Mucosa of stomach (tissue), 1 donor: ENCODE measurements around the gene BUB3.

Experiments
- H3K27me3 ChIP-seq: one replicate; pipeline ENCODE4 v1.7.0; 2013; ENCODE audit warnings: mild to moderate bottlenecking, low read length; ENCODE audit not compliant: control insufficient read depth, insufficient read depth
- H3K36me3 ChIP-seq: one replicate; pipeline ENCODE4 v1.7.0; 2013; ENCODE audit warnings: low read length; ENCODE audit not compliant: control insufficient read depth, insufficient read depth
- H3K4me1 ChIP-seq: one replicate; pipeline ENCODE4 v1.7.0; 2013; ENCODE audit warnings: mild to moderate bottlenecking, low read length; ENCODE audit not compliant: control insufficient read depth, insufficient read depth
- H3K4me3 ChIP-seq: one replicate; pipeline ENCODE4 v1.7.0; 2013; ENCODE audit warnings: low read length
- H3K9ac ChIP-seq: one replicate; pipeline ENCODE4 v1.7.0; 2013; ENCODE audit warnings: mild to moderate bottlenecking, low read length, moderate library complexity
- H3K9me3 ChIP-seq: one replicate; pipeline ENCODE4 v1.7.0; 2013; ENCODE audit warnings: mild to moderate bottlenecking, low read length, moderate library complexity; ENCODE audit not compliant: control insufficient read depth
- donor health status: Pancreatic carcinoma.

BUB3 gene

DNA sequence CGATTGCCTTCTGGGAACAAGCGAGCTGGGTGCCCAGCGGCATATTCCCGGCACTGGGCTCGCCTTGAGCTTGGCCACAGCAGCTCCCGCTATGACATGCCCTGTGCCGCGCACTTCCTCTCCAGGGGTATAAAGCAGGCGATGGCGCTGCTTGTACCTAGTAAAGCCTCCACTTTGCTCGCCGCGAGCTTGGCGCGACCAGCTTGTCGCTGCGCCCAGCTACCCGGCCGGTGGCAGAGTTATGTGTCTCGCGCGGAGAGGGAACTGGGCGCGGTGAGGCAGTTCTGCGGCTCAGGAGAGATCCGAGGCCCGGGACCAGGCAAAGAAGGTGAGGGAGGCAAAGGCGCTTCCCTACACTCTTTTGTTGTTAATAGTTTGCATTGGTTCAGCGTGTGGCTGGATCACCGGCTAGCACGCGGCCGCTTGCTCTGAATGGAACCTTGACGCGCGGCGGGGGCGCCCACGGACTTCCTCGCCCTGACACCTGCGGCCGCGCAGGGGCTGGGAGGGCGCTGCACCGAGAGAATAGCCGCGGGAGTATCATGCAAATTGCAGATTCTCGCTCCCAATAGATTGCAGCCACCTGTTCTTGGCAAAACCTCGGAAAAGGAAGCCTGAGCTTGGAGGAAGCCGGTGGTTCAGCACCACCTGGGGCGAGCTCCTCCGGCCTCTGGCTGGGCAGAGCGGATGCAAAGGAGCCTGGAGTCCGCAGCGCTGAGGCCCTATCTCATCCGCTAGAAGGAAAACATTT lies 3.0 kb upstream of the BUB3 start:
- no peak overlapping the region for H3K9ac ChIP-seq
- H3K4me1 ChIP-seq, result peaks cover 14% of the 10 kb centered on the region
- H3K9me3 ChIP-seq, result no peaks in the 10 kb centered on the region
- H3K27me3 ChIP-seq, result peaks cover 75% of the 10 kb centered on the region
- no peaks in the 10 kb centered on the region for H3K36me3 ChIP-seq
- peak overlapping the region; percentile 6 for H3K4me3 ChIP-seq

- H3K9me3 ChIP-seq, result no peaks in the 10 kb centered on the region
- peaks cover 70% of the 10 kb centered on the region for H3K27me3 ChIP-seq
- no peak overlapping the region for H3K4me3 ChIP-seq
- no peaks in the 10 kb centered on the region for H3K36me3 ChIP-seq
- H3K9ac ChIP-seq, result no peak overlapping the region
- peaks cover 13% of the 10 kb centered on the region for H3K4me1 ChIP-seq
Measured at GRCh38 chr10:123151737-123152135, 2.5 kb upstream of the BUB3 start.

DNA sequence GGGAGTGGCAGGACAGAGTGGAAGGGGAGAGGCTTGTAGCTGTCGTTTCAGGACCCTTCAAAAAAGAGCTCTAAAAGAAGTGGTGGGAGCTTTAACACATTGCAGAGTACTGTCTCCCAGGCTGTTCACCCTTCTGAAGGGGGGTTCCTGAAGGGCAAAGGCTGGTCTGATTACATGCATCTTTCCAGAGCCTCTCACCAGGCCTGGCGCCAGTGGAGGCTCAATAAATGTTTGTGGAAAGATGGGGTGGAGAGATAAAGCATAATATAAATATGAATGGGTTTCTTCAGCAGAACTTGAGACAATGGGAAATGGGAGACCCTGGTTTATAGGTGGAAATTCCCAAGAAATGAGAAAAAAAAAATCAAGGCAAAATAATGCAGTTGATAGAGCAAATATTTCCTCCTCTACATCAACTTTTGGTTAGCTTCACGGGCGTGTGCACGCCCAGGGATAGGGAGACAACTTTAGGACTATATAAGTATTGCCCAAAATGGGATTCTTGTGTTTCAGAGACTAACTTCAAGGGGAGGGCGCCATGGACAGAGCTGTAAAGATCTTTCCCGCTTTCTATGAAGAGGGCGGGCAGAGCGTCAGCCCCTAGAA lies 613 bp upstream of the BUB3 start:
- no peak overlapping the region for H3K9ac ChIP-seq
- no peak overlapping the region for H3K4me3 ChIP-seq
- peaks cover 13% of the 10 kb centered on the region for H3K4me1 ChIP-seq
- no peaks in the 10 kb centered on the region for H3K9me3 ChIP-seq
- H3K27me3 ChIP-seq, result peaks cover 51% of the 10 kb centered on the region
- H3K36me3 ChIP-seq, result no peaks in the 10 kb centered on the region

GRCh38 chr10:123154711-123155505 lies 706 bp downstream of the BUB3 start:
- Histone ChIP-seq H3K4me3 (peak overlapping the region; percentile 83), H3K27me3 (peaks cover 38% of the 10 kb centered on the region), H3K9me3 (no peaks in the 10 kb centered on the region), H3K9ac (peak overlapping the region; percentile 85), H3K4me1 (peaks cover 9% of the 10 kb centered on the region), H3K36me3 (no peaks in the 10 kb centered on the region)

DNA sequence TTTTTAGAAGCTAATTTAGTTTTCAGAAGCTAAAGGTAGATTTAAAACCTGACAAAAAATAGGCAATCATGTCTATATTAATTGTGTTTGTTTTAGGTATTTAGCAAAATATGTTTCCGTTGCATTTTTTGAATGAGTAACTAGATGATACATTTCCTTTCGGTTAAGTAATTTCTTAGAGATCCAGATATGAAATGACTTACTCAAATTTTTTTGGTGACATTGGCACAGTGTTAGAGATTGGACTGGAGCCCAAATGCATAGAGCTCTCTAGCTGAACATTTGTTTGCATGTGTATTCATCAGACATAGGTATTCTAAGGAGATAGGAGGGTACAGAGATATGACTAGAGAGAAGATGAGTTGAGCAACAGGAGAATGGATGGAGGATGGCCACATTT lies 1.9 kb downstream of the BUB3 start:
- H3K27me3 ChIP-seq, result peaks cover 26% of the 10 kb centered on the region
- no peaks in the 10 kb centered on the region for H3K36me3 ChIP-seq
- no peaks in the 10 kb centered on the region for H3K9me3 ChIP-seq
- no peak overlapping the region for H3K9ac ChIP-seq
- no peak overlapping the region for H3K4me3 ChIP-seq
- peaks cover 9% of the 10 kb centered on the region for H3K4me1 ChIP-seq

GRCh38 chr10:123157210-123157609 lies 3.0 kb downstream of the BUB3 start:
- Histone ChIP-seq H3K4me1 (peaks cover 9% of the 10 kb centered on the region), H3K9me3 (no peaks in the 10 kb centered on the region), H3K4me3 (no peak overlapping the region), H3K27me3 (peaks cover 15% of the 10 kb centered on the region), H3K9ac (no peak overlapping the region), H3K36me3 (no peaks in the 10 kb centered on the region)

- no peak overlapping the region for H3K9ac ChIP-seq
- H3K27me3 ChIP-seq, result peaks cover under 1% of the 10 kb centered on the region
- no peaks in the 10 kb centered on the region for H3K36me3 ChIP-seq
- H3K4me3 ChIP-seq, result no peak overlapping the region
- peaks cover 9% of the 10 kb centered on the region for H3K4me1 ChIP-seq
- H3K9me3 ChIP-seq, result no peaks in the 10 kb centered on the region
Measured at GRCh38 chr10:123158682-123159081, 4.5 kb downstream of the BUB3 start.

DNA sequence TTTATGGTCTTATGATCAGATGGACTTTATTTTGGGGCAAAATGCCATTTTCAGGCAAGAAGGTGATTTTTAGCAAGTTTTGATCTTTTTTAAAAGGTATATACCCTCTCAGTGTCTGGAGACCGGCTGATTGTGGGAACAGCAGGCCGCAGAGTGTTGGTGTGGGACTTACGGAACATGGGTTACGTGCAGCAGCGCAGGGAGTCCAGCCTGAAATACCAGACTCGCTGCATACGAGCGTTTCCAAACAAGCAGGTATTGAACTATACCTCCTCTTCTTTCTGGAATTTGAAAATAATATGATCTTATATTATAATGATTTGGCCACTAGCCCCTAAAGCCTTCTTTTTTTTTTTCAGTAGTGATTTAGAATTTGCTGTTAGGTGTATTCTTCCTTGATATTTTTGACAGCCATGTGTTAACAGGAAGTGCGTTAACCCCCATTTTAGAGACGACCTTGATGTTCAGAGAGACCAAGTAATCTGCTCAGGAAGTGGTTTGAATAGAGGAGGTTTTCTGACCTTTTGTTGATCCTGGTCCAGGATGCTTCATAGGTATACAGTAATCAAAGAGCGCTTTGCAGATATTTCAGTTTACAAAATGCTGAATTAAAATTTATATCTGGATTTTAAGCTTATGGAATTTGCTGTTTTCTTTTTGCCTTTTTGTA lies 6.2 kb downstream of the BUB3 start:
- Histone ChIP-seq H3K27me3 (no peaks in the 10 kb centered on the region), H3K4me3 (no peak overlapping the region), H3K36me3 (no peaks in the 10 kb centered on the region), H3K9me3 (no peaks in the 10 kb centered on the region), H3K4me1 (peaks cover 3% of the 10 kb centered on the region), H3K9ac (no peak overlapping the region)

GRCh38 chr10:123164319-123164718 lies 10.1 kb downstream of the BUB3 start:
- Histone ChIP-seq H3K27me3 (no peaks in the 10 kb centered on the region), H3K4me3 (no peak overlapping the region), H3K9me3 (no peaks in the 10 kb centered on the region), H3K9ac (no peak overlapping the region), H3K4me1 (no peaks in the 10 kb centered on the region), H3K36me3 (no peaks in the 10 kb centered on the region)

- no peaks in the 10 kb centered on the region for H3K9me3 ChIP-seq
- no peaks in the 10 kb centered on the region for H3K27me3 ChIP-seq
- no peaks in the 10 kb centered on the region for H3K4me1 ChIP-seq
- no peak overlapping the region for H3K4me3 ChIP-seq
- no peak overlapping the region for H3K9ac ChIP-seq
- H3K36me3 ChIP-seq, result no peaks in the 10 kb centered on the region
Measured at GRCh38 chr10:123165445-123166072, 11.4 kb downstream of the BUB3 start.

DNA sequence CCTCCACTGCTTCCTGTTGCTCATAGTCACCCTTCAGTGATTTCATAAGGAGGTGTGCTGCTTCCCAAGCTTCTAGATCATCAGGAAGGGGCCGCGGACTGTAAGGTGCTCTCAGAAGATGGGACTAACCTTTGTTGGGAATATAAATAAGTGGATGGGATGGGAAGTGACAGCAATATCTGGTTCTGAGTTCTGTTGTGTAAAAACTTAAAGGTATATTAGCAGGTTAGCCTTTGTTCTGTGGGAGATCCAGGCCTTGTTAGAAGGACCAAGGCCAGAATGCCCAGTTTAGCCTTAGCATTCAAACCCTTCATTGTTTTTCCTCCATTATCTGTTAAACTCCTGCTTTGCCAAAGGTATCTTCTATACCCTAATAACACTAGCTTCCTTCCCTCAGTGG lies 12.4 kb downstream of the BUB3 start:
- H3K27me3 ChIP-seq, result no peaks in the 10 kb centered on the region
- no peaks in the 10 kb centered on the region for H3K9me3 ChIP-seq
- H3K4me1 ChIP-seq, result no peaks in the 10 kb centered on the region
- H3K4me3 ChIP-seq, result no peak overlapping the region
- no peak overlapping the region for H3K9ac ChIP-seq
- no peaks in the 10 kb centered on the region for H3K36me3 ChIP-seq
